22Rv1 (cell line): Measurements from ENCODE around the gene CD207.

Experiments used
- H3K27ac ChIP-seq: fragments of 450-650 bp; 2 replicates; pipeline ENCODE4 v1.5.1; 2017
- ZFX ChIP-seq: fragments of 450-650 bp; IDR thresholded peaks from 2 replicates; pipeline ENCODE4 v1.6.1; 2017; ENCODE audit warnings: antibody characterized with exemption, borderline replicate concordance
- TF ChIP-seq, protein P1 (sequence below): fragments of 450-650 bp; IDR thresholded peaks from 2 replicates; pipeline ENCODE4 v1.5.1; 2017; ENCODE audit warnings: mild to moderate bottlenecking

Gene CD207

DNA sequence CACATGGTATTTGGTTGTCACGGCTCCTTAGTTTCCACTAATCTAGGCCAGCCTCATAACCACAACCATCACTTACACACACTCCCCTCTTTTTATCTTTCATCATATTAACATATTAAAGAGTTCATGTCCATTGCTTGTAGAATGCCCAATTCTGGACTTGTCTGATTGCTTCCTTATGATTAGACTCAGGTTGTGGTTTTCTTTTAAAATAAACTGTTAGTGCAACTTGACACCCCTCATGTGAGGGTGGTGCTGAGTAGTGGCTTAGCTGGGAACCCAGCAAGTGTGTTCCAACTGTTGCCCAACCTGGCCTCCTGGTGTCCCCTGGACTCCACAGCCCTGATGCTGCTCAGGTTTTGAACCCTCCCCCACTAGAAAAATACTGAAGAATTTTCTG, 20.1 kb upstream of the CD207 start:
- no peak overlapping the region for H3K27ac ChIP-seq
- TF ChIP-seq, protein P1, sequence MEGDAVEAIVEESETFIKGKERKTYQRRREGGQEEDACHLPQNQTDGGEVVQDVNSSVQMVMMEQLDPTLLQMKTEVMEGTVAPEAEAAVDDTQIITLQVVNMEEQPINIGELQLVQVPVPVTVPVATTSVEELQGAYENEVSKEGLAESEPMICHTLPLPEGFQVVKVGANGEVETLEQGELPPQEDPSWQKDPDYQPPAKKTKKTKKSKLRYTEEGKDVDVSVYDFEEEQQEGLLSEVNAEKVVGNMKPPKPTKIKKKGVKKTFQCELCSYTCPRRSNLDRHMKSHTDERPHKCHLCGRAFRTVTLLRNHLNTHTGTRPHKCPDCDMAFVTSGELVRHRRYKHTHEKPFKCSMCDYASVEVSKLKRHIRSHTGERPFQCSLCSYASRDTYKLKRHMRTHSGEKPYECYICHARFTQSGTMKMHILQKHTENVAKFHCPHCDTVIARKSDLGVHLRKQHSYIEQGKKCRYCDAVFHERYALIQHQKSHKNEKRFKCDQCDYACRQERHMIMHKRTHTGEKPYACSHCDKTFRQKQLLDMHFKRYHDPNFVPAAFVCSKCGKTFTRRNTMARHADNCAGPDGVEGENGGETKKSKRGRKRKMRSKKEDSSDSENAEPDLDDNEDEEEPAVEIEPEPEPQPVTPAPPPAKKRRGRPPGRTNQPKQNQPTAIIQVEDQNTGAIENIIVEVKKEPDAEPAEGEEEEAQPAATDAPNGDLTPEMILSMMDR = no peak
- TF ChIP-seq ZFX = no peak

DNA sequence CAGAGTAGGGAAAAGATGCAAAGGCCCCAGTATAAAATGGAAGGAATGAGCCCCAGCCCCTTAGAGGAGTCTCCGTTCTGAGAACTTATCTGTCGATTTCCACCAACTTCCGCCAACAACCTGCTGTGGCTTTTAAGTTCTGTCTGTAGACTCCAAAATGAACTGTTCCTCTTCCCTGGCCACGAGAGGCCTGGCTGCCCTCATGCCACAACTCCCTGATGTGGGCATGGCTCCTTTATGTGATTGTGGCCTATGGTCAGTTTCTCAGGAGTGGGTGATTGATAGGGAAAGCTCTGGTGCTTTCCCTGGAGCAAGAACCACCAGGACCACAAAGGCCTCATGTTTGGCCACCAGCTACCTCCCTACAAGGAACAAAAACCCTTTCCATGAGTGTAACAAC, 18.8 kb upstream of the CD207 start:
- TF ChIP-seq ZFX = no peak
- TF ChIP-seq, protein P1 = no peak
- no peak overlapping the region for H3K27ac ChIP-seq

DNA sequence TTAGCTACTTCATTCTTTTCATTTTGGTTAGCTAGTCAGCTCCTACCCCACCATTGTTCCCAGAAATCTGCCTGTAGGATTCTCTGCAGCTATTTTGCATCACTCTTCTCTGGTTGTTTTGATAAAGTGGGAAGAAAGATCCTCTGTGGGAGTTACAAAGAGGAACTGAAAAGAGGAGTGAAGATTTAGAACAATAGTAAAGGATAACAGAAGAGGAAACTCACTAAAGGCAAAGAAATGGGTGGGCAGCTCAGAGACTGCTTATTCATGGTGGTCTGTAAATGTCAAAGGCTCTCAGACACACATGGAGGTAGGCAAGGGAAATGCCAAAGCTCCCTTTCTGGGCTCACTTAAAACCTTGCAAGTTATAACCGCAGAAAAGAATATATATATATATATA, 17.2 kb upstream of the CD207 start:
- TF ChIP-seq ZFX = no peak
- TF ChIP-seq, protein P1 = no peak
- no peak overlapping the region for H3K27ac ChIP-seq

DNA sequence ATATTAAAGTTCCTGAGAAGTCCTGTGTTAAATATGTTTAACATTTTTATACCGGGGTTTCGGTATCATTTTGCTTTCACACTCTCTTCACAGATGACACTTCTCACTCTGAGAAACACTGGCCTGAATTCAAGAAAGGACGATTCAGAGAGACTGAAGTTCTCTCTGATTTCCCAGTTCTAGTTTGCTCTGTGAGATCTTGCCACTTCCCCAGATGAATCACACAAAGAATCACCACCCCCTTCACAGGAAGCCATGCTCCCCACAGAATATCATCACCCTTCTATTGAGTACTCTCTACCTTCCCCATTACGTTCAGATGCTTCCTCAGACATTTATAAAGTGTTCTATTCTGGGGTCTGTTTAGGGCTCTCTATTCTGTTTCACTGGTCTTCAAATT, 16.1 kb upstream of the CD207 start:
- no peak overlapping the region for H3K27ac ChIP-seq
- TF ChIP-seq ZFX = no peak
- TF ChIP-seq, protein P1 = no peak

DNA sequence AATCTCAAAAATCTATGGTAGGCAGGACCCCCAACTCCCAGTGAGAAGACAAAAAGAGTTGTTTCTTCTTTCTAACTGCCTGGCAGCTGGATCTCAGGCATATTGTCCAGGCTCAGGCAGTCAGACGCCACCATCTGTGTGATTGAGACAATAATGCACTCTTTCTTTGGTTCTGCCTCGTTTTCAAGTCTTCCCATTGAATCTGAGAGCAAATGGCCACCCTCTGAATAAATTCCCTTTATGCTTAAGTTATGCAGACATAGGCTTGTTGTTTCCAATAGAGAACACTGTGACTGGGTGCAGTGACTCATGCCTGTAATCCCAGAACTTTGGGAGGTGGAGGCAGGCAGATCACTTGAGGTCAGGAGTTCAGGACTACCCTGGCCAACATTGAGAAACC, 15.3 kb upstream of the CD207 start:
- no peak overlapping the region for H3K27ac ChIP-seq
- TF ChIP-seq, protein P1 = no peak
- TF ChIP-seq ZFX = no peak

DNA sequence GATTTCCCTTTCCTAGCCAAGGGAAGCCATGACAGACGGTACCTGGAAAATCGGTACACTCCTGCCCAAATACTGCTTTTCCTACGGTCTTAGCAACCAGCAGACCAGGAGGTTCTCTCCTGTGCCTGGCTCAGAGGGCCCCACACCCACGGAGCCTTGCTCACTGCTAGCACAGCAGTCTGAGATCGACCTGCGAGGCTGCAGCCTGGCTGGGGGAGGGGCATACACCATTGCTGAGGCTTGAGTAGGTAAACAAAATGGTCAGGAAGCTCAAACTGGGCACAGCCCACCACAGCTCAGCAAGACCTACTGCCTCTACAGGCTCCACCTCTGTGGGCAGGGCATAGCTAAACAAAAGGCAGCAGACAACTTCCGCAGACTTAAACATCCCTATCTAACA, 6.8 kb upstream of the CD207 start:
- H3K27ac ChIP-seq = no peak overlapping the region
- TF ChIP-seq, protein P1 = no peak
- TF ChIP-seq ZFX = no peak

DNA sequence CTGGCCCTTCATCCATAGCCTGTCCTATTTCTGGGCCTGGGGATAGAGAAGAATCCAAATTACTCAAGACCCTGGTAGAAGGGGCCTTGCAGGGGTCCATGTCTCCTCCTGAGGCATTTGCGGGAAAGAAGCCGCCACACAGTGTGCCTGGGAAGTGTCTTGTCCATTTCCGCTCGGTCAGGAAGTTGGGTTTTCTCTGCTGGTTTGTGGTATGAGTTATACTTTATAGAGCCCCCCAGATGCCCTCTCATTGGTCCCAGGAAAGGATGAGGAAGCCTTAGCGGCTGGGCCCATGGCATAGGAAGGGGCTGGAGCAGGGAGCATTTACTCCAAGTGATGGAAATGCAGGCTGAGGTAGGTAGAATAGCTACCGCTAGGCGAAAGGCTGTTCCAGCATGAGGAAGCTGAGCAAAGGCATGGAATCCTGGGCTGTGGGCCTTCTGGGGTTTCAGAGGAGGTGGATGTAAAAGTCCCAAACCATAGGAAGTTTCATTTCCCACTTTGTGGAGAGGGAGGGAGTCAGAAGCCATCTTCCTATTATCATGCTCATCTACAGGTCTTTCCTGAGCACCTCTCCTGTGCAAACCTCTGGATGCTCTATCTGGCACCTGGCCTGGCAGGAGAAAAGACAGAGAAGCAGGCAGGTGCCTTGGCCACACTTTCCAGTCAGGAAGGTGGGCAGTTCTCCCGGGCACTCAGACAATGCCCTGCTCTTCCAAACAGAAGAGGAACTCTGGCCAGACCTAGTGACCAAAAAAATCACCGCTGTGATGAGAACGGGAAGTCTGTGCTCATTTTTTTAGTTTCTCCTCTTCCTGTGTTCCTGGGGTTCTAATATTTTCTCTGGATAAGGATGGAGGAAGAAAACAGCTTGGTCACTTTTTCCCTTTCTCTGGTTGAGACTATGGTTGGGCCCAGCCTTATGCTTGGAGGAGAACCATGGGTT, 2.6 kb upstream of the CD207 start:
- H3K27ac ChIP-seq = no peak overlapping the region
- TF ChIP-seq, protein P1 = no peak
- TF ChIP-seq ZFX = no peak
